Activated T-cell treated with anti-CD3 and anti-CD28 coated beads, Interleukin-2, amount 50 U/mL, for 48 hours (primary cell): ENCODE measurements around the gene DHRS13.

ENCODE experiments used
- DNase-seq, 2 experiments: peaks; one replicate each; pipeline ENCODE4 v3.0.0-alpha.2; 2020

DHRS13 gene

DNA sequence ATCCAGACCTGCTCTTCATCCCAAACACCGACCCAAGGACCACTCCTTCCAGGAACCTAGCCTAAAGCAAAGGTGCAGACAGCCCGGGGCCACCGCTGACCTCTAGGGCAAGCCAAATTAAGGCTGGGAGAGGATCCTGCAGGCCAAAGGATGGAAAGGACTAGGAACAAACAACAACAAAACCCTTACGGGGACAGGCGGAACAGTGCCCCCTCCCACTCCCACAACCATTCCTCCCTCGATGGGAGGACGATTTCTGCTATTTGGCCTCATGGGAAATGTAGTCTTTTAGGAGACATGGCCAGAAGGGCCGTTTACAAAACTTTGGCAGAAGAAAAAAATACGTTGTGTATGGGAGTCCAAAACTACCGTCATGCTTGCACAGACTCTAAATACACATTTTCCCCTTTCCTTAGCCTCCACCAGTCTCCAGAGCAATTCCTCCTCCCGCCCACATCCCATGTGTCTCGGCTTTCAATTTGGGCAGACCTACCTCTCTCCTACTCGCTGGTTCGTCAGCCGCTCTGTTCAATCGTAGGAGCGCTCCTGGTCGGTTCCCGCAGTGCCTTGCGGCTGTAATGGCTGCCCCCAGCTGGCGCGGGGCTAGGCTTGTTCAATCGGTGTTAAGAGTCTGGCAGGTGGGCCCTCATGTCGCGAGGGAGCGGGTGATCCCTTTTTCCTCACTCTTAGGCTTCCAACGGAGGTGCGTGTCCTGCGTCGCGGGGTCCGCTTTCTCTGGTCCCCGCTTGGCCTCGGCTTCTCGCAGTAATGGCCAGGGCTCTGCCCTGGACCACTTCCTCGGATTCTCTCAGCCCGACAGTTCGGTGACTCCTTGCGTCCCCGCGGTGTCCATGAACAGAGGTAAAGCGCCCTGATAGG, 48.2 kb downstream of the DHRS13 start, which contains the start of gene ERAL1:
TSS of gene ERAL1 (plus strand) at position 560 of the 879 bp plus-strand sequence. CDS start at position 579, 19 bp downstream.
- peak; percentile 88 for DNase-seq

DNA sequence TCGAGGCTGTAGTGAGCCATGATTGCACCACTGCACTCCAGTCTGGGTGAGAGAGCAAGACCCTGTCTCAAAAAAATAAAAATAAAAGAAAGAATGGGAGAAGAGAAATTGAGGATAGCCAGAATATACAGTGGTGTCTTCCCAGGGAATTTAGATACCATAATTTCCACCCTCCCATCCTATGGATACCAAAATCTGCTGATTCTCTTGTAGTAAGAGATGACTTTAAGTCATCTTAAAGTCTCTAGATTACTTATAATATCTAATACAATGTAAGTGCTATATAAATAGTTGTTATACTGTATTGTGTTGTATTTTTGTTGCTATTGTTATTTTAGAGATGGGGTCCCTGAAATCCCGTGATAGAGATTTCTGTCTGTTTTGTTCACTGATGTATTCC, 49.6 kb downstream of the DHRS13 start:
- no peak for DNase-seq

DNA sequence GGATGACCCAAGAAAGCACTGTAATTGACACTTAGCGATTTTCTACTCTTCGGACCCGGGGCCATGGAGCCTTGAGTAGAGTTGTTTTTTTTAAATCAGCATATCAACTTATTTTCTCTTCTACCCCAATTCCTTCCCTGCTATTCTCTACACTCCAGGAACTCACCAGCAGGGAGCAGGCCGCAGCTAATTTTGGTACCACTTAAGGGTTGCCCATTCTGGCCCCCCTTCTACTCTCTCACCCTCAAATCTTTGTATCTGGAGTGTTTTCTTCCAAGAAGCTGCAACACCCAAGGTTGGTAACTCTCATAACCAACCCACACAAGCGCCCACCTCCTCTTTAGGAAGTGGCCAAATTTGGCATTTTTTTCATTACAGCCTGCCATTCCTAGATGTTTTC, 53.6 kb downstream of the DHRS13 start:
- no peak for DNase-seq

DNA sequence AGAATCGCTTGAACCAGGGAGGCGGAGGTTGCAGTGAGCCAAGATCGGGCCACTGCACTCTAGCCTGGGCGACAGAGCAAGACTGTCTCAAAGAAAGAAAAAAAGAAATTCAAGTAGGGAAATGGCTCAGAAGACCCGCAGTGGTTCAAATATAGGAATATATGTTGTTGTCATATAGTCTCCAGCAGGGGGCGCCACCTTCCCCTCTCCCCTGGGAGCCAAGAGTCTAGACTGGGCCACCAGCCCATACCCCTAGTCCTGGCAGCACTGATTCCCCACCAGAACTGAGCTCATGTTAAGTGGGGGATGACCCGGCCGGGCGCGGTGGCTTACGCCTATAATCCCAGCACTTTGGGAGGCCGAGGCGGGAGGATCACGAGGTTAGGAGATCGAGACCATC, 54.2 kb downstream of the DHRS13 start:
- DNase-seq, result peak; percentile 71 to 76
